Heart right ventricle (tissue), 16 donors: ENCODE data around the gene CD6. TPM values are rescaled to one million over a fixed set of nuclear protein-coding genes. Genes with fewer than 3 reads are reported as not detected.

Experiments used
- ATAC-seq, 8 donors: fragments of 200-7000 bp; cut with Tn5 transposase; one replicate each; pipeline ENCODE4 v1.9.1; 2020; ENCODE audit warnings: mild to moderate bottlenecking in 8 of 8, moderate library complexity in 8 of 8, moderate number of reproducible peaks in 1 of 8
- DNase-seq, 2 donors: peaks; one replicate each; pipeline ENCODE4 v3.0.0-alpha.2; 2020
- H3K27ac ChIP-seq, 10 donors: fragments of 200-600 bp; sonication (generic) in 2 of 10; one replicate each; pipeline versions ENCODE4 v1.5.0 to v1.8.0; 2020 to 2022; ENCODE audit warnings: mild to moderate bottlenecking in 3 of 10
- H3K27me3 ChIP-seq, 7 donors: fragments of 200-600 bp; one replicate each; pipeline ENCODE4 v1.8.0; 2021 to 2022; ENCODE audit warnings: mild to moderate bottlenecking in 2 of 7
- H3K36me3 ChIP-seq, 9 donors: fragments of 200-600 bp; sonication (generic) in 1 of 9; one replicate each; pipeline versions ENCODE4 v1.5.0 to v1.8.0; 2020 to 2022; ENCODE audit warnings: mild to moderate bottlenecking in 2 of 9
- H3K4me1 ChIP-seq, 9 donors: fragments of 200-600 bp; sonication (generic) in 1 of 9; one replicate each; pipeline versions ENCODE4 v1.5.0 to v1.8.0; 2020 to 2022; ENCODE audit warnings: mild to moderate bottlenecking in 4 of 9
- H3K4me3 ChIP-seq, 10 donors: fragments of 200-600 bp; sonication (generic) in 2 of 10; one replicate each; pipeline versions ENCODE4 v1.5.0 to v1.8.0; 2020 to 2022; ENCODE audit warnings: mild to moderate bottlenecking in 7 of 10, moderate library complexity in 2 of 10
- H3K9me3 ChIP-seq, 11 donors: fragments of 200-600 bp in 10 of 11; sonication (generic) in 2 of 11; one replicate each; pipeline versions ENCODE4 v1.5.0 to v1.8.0; 2013 to 2022; ENCODE audit warnings: mild to moderate bottlenecking in 2 of 11, control low read depth in 1 of 11, moderate library complexity in 1 of 11
- WGBS, 2 donors: extraction: QIAGEN DNeasy Blood & Tissue Kit; methylation state at CpG; one replicate each; pipeline ENCODE4 v1.1.7; 2013; ENCODE audit warnings: inconsistent platforms in 1 of 2; 5-methylcytosine and 5-hydroxymethylcytosine counted together
- intact Hi-C, 10 donors: fragments of 100-400 bp; cut with DNase I; formaldehyde crosslinking; loops; one replicate each; pipeline versions ENCODE4 v1.11.1 to v1.14.2; 2022
- polyA plus RNA-seq, 2 donors: library from polyadenylated mRNA; stranded (reverse); fragments of 200-250 nt; gene quantifications; one replicate each; pipeline ENCODE4 v1.2.3, GENCODE V29; 2013
- total RNA-seq, 10 donors: library from RNA; stranded (reverse); fragmentation: NEBNext Ultra II Directional in 3 of 10; extraction: Animal tissue kit (Norgen Biotek cat#: 25700) in 3 of 10; gene quantifications; one replicate each; pipeline versions ENCODE4 v1.2.1 to v1.2.4, GENCODE V29; 2021 to 2023
- TF ChIP-seq, protein P1 (sequence below), 9 donors: fragments of 200-600 bp; sonication (generic) in 2 of 9; IDR thresholded peaks; one replicate each; pipeline versions ENCODE4 v1.5.0 to v1.8.0; 2021 to 2022; ENCODE audit warnings: antibody characterized with exemption in 9 of 9, mild to moderate bottlenecking in 5 of 9, moderate library complexity in 1 of 9
- donor health status: Arrhythmogenic right ventricular cardiomyopathy.
- donor health status: ischemic (EF 13 %, LVEDD 7.1; RV severe dilation, severe dysfunction).
- donor health status: healthy with polysubstance abuse.
- donor health status: DM: no; HTN: yes; CAD: no.
- donor health status: DM: no; HTN: no; CAD: no.
- donor health status: ischemic (EF 25% LVEDD 6.9; RV normal size, moderate dysfunction).
- donor health status: ischemic (EF 25% LVEDD 5.7; RV mildly dilated, moderate dysfunction).
- donor health status: healthy.
- donor health status: DM: yes; HTN: yes; CAD: no.
- donor health status: Ischemic cardiomyopathy.
- donor health status: ischemic (EF 35%, LVEDD 5.7; RV mildly dilated, moderate dysfunction).
- donor health status: nonischemic (EF 11% LVEDD 7.7; RV severe dilation, severe dysfunction).
- donor health status: DM: yes; HTN: yes; CAD: no.
- donor health status: PGD.
- donor health status: ischemic (EF 29% LVEDD 5.4; RV normal size, mild dysfunction).
- donor health status: nonischemic (EF 23%, LVEDD 6.1; RV moderate dilation, normal function).

CD6 gene
- total and polyA plus RNA-seq, 12 donors: 0.07 to 4.5 (median 0.34) TPM; not detected in 1

DNA sequence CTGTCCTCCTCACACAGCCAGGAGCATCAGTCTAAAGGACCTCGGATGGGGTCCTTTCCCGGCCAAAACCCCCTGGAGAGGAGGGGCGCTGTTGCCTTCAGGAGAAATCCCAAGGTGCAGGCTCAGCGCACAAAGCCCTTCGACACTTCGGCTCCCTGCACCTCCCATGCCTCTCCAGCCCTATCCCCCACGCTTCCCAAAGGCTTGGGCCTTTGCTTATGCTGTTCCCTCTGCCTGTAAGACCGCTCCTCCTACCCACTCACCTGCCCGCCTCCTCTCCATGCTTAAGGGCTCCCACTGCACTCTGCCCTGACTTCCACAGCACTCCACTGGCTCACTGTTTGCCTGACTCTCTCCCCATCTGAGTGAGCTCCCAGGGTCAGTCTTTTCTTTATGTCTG lies 33.0 kb upstream of the CD6 start:
- Histone ChIP-seq H3K9me3 (no peaks in the 10 kb centered on the region), H3K4me3 (no peak overlapping the region), H3K36me3 (peaks cover 0 to 72% (median 7%) of the 10 kb centered on the region in 9 donors), H3K4me1 (peaks cover 0 to 51% (median 22%) of the 10 kb centered on the region in 9 donors), H3K27me3 (no peaks in the 10 kb centered on the region), H3K27ac (no peak overlapping the region)
- TF ChIP-seq, protein P1, sequence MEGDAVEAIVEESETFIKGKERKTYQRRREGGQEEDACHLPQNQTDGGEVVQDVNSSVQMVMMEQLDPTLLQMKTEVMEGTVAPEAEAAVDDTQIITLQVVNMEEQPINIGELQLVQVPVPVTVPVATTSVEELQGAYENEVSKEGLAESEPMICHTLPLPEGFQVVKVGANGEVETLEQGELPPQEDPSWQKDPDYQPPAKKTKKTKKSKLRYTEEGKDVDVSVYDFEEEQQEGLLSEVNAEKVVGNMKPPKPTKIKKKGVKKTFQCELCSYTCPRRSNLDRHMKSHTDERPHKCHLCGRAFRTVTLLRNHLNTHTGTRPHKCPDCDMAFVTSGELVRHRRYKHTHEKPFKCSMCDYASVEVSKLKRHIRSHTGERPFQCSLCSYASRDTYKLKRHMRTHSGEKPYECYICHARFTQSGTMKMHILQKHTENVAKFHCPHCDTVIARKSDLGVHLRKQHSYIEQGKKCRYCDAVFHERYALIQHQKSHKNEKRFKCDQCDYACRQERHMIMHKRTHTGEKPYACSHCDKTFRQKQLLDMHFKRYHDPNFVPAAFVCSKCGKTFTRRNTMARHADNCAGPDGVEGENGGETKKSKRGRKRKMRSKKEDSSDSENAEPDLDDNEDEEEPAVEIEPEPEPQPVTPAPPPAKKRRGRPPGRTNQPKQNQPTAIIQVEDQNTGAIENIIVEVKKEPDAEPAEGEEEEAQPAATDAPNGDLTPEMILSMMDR (IDR thresholded peaks at IDR 0.05): no peak
- intact Hi-C loops: no loop called here
- no peak for DNase-seq
- 83 to 86% methylated on average over 9 of the region's 9 CpGs for WGBS, 2 donors
- no peak for ATAC-seq

- whole genome bisulfite sequencing, 2 donors: 86 to 94% methylated on average over 7 of the region's 7 CpGs
- intact Hi-C loops: no loop called here
- no peak overlapping the region for H3K4me3 ChIP-seq
- TF ChIP-seq, protein P1 (IDR thresholded peaks at IDR 0.05): no peak
- no peaks in the 10 kb centered on the region for H3K27me3 ChIP-seq
- H3K36me3 ChIP-seq: peaks cover 0 to 77% (median 7%) of the 10 kb centered on the region in 9 donors
- H3K4me1 ChIP-seq: peaks cover 0 to 51% (median 24%) of the 10 kb centered on the region in 9 donors
- no peak overlapping the region for H3K27ac ChIP-seq
- DNase-seq: no peak
- H3K9me3 ChIP-seq: no peaks in the 10 kb centered on the region
- no peak for ATAC-seq
Observed at GRCh38 chr11:60939301-60939700, 32.2 kb upstream of the CD6 start.

GRCh38 chr11:60939855-60940254 lies 31.6 kb upstream of the CD6 start:
- H3K4me3 ChIP-seq: no peak overlapping the region
- H3K4me1 ChIP-seq: peaks cover 0 to 51% (median 26%) of the 10 kb centered on the region in 9 donors
- peak in 1 of 8 donors; percentile 19 for ATAC-seq
- no peaks in the 10 kb centered on the region for H3K27me3 ChIP-seq
- TF ChIP-seq, protein P1 (IDR thresholded peaks at IDR 0.05): no peak
- H3K36me3 ChIP-seq: peaks cover 0 to 82% (median 7%) of the 10 kb centered on the region in 9 donors
- no peaks in the 10 kb centered on the region for H3K9me3 ChIP-seq
- DNase-seq: no peak
- H3K27ac ChIP-seq: no peak overlapping the region
- intact Hi-C loops: no loop called here
- WGBS, 2 donors: 50 to 66% methylated on average over 2 of the region's 2 CpGs

DNA sequence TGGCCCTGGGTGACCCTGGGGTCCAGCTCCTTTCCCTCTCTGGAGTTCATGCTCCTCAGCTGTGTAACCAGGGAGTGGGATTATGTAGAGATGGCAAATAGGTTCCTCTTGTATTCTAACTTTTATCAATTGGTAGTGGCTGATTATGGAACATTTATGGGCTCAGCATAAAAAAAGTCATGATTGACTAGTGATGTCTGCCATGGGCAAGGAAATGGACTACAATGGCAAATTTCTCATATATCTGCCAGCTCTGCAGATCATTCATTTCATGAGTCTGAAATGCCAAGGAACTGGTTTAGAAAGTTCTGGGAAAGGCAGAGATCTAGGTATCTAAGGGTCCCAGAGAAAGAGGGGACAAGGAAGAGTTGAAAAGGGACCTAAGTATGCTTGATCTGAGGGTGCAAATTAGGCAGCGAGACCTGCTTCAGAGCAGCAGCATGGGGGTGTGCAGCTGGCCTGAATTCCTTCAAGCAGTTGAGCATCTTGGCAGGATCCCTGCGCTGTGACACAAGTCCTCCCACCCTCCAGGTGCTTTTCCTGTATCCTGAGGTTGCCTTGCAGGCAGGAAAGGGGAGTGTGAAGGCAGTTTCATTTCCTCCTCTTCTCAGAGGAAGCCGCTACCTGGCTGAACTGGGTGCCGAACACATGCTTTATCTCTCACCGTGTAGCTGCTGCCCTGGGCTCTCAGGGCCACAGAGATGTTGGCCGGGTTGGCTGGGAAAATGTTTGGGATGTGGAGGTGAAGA lies 29.9 kb upstream of the CD6 start:
- intact Hi-C loops: no loop called here
- Histone ChIP-seq H3K4me1 (peaks cover 0 to 43% (median 24%) of the 10 kb centered on the region in 9 donors), H3K4me3 (no peak overlapping the region), H3K27me3 (no peaks in the 10 kb centered on the region), H3K36me3 (peaks cover 0 to 93% (median 7%) of the 10 kb centered on the region in 9 donors), H3K27ac (peak overlapping the region in 1 of 10 donors; percentile 23), H3K9me3 (no peaks in the 10 kb centered on the region)
- no peak for DNase-seq
- no peak for ATAC-seq
- WGBS, 2 donors: 68 to 72% methylated on average over 6 of the region's 6 CpGs
- TF ChIP-seq, protein P1 (IDR thresholded peaks at IDR 0.05): no peak
